MM.1S (cell line): ENCODE results near the gene C1orf116.

ENCODE experiments used
- EZH2 ChIP-seq: fragments of 300-600 bp; sonication (generic); optimal IDR thresholded peaks from 2 replicates; pipeline ENCODE3; 2017; ENCODE audit warnings: low read depth, mild to moderate bottlenecking, antibody characterized with exemption, low read length, mixed read lengths
- EZH2phosphoT487 ChIP-seq: fragments of 300-600 bp; sonication (generic); IDR thresholded peaks from 2 replicates; pipeline ENCODE4 v1.6.1; 2018; ENCODE audit warnings: antibody characterized with exemption, low read length
- TF ChIP-seq, protein P1 (sequence below): fragments of 300-600 bp; sonication (generic); IDR thresholded peaks from 2 replicates; pipeline ENCODE4 v1.5.1; 2016; ENCODE audit warnings: antibody characterized with exemption, low read length, mixed read lengths

DNA sequence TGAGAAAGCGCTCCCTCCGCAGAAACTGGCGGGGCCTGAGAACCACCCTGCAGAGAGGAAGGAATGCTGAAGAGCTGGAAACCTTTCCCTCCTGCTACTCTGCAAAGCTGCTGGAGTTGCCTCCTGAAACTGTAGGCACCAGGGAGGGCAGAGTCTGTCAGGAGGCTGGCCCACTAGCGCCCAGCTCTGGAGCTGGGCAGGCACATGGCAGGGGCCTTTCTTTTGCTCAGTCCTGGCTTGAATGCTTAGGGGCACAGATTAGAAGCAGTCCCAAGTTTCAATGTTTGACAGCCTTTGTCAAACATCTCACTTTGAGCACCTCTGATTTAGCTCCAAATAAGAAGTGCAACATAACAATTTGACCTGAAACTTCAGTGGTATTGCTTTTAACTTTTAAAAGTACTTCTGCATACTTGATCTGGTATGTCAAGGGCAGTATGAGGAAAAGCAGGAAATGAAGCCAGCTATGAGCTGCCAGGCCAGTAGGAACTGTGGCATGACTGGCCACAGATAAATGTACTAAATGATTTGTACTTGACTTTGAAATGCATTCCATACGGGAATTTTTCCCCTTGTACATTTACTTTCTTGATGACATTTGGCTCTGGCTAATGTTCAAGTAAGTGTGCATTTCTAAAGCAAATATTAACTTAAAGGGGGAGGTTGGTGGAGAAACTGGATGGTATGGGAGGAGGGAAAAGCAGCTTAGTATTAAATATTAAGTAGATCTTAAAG, 7.2 kb downstream of the C1orf116 start:
- no peak for TF ChIP-seq EZH2
- no peak for TF ChIP-seq EZH2phosphoT487
- TF ChIP-seq, protein P1, sequence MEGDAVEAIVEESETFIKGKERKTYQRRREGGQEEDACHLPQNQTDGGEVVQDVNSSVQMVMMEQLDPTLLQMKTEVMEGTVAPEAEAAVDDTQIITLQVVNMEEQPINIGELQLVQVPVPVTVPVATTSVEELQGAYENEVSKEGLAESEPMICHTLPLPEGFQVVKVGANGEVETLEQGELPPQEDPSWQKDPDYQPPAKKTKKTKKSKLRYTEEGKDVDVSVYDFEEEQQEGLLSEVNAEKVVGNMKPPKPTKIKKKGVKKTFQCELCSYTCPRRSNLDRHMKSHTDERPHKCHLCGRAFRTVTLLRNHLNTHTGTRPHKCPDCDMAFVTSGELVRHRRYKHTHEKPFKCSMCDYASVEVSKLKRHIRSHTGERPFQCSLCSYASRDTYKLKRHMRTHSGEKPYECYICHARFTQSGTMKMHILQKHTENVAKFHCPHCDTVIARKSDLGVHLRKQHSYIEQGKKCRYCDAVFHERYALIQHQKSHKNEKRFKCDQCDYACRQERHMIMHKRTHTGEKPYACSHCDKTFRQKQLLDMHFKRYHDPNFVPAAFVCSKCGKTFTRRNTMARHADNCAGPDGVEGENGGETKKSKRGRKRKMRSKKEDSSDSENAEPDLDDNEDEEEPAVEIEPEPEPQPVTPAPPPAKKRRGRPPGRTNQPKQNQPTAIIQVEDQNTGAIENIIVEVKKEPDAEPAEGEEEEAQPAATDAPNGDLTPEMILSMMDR: no peak
